AG10803 (cell line): ENCODE measurements around the gene LCN10.

Source experiments
- DNase-seq: peaks from one replicate; pipeline ENCODE4 v3.0.0; 2010; ENCODE audit warnings: low read depth
- H3K4me3 ChIP-seq: 2 replicates; pipeline ENCODE4 v1.5.1; 2011; ENCODE audit warnings: mild to moderate bottlenecking, low read length, control low read depth
- CTCF ChIP-seq: conservative IDR thresholded peaks from 2 replicates; pipeline ENCODE4 v1.5.1; 2011; ENCODE audit warnings: mild to moderate bottlenecking, low read length, control low read depth, inconsistent platforms

The LCN10 gene

GRCh38 chr9:136697146-136697820 is 45.5 kb downstream of the LCN10 start:
- no peak for TF ChIP-seq CTCF
- DNase-seq, result no peak
- no peak overlapping the region for H3K4me3 ChIP-seq

GRCh38 chr9:136696502-136696901 is 46.2 kb downstream of the LCN10 start:
- no peak for DNase-seq
- no peak for TF ChIP-seq CTCF
- H3K4me3 ChIP-seq, result no peak overlapping the region

GRCh38 chr9:136695955-136696354 is 46.8 kb downstream of the LCN10 start:
- TF ChIP-seq CTCF, result no peak
- H3K4me3 ChIP-seq, result no peak overlapping the region
- no peak for DNase-seq

GRCh38 chr9:136695435-136695895 is 47.3 kb downstream of the LCN10 start:
- no peak overlapping the region for H3K4me3 ChIP-seq
- no peak for DNase-seq
- TF ChIP-seq CTCF, result no peak

- no peak for TF ChIP-seq CTCF
- no peak for DNase-seq
- no peak overlapping the region for H3K4me3 ChIP-seq
Measured at GRCh38 chr9:136694872-136695247, 47.9 kb downstream of the LCN10 start.

GRCh38 chr9:136694163-136694871 is 48.4 kb downstream of the LCN10 start:
- TF ChIP-seq CTCF, result peak; percentile 64
- peak; percentile 20 for DNase-seq

More at GRCh38 chr9:136694163-136694871, 48.4 kb downstream of the LCN10 start:
- no peak overlapping the region for H3K4me3 ChIP-seq
